HCT116 (cell line): ENCODE data around the gene NAA11. TPM values are rescaled to one million over a fixed set of nuclear protein-coding genes. Genes with fewer than 3 reads are reported as not detected.

Experiments
- ATAC-seq: fragments of 200-7000 bp; cut with Tn5 transposase; 2 replicates; pipeline ENCODE4 v1.9.1; 2020; ENCODE audit warnings: mild to moderate bottlenecking, moderate library complexity
- BruUV-seq: library from RNA; stranded (reverse); fragments of 400-500 nt; replicated peaks from 2 replicates; lab custom pipeline; 2021; lab: Mats Ljungman, UMichigan
- CTCF ChIA-PET: fragments of 300-600 bp; sonication (Branson Sonifier 250); formaldehyde crosslinking; loops from one replicate; lab custom pipeline; 2021; ENCODE audit warnings: antibody characterized with exemption; lab: Charles Lee
- POLR2A ChIA-PET: fragments of 300-600, 350-600 bp; sonication (Branson Sonifier 250); formaldehyde crosslinking; loops from one replicate; lab custom pipeline; 2021; ENCODE audit warnings: antibody characterized with exemption; lab: Charles Lee
- RAD21 ChIA-PET, 2 experiments: fragments of 300-600 bp; sonication (Branson Sonifier 250); formaldehyde crosslinking; loops; one replicate each; lab custom pipeline; 2023; ENCODE audit warnings: low total read pairs in 2 of 2; ENCODE audit not compliant: uncharacterized antibody in 2 of 2, unreplicated experiment in 2 of 2, low non-redundant PET in 1 of 2; lab: Charles Lee
- DNase-seq: peaks from one replicate; pipeline ENCODE4 v3.0.0-alpha.2; 2010; ENCODE audit warnings: low read depth, low spot score
- H2AFZ ChIP-seq: fragments of 200-600 bp; shearing (Covaris generic), sonication (generic); 2 replicates; pipeline ENCODE4 v1.6.1; 2017; ENCODE audit warnings: low read depth, mixed run types, mixed read lengths, antibody characterized with exemption, low read length; ENCODE audit not compliant: poor library complexity, severe bottlenecking
- H3K27ac ChIP-seq: 2 replicates; pipeline ENCODE4 v1.5.1; 2012; ENCODE audit warnings: low read depth, low read length
- H3K27me3 ChIP-seq: fragments of 200-600 bp; sonication (generic); 2 replicates; pipeline ENCODE4 v1.6.1; 2016; ENCODE audit warnings: mixed run types, low read length, mixed read lengths; ENCODE audit not compliant: insufficient read depth
- H3K36me3 ChIP-seq, 2 experiments: fragments of 200-500 bp in 1 of 2; fragments of 200-600 bp in 1 of 2; sonication (Bioruptor generic) in 1 of 2; sonication (generic) in 1 of 2; 2 replicates each; pipeline versions ENCODE4 v1.5.1 to v1.6.1; 2014 to 2016; ENCODE audit warnings: low read length in 2 of 2, inconsistent platforms in 1 of 2, mixed read lengths in 1 of 2, mixed run types in 1 of 2; ENCODE audit not compliant: insufficient read depth in 2 of 2, control insufficient read depth in 1 of 2
- H3K4me1 ChIP-seq, 2 experiments: fragments of 200-600 bp in 1 of 2; sonication (generic) in 1 of 2; 2 replicates each; pipeline versions ENCODE4 v1.5.1 to v1.6.1; 2012 to 2017; ENCODE audit warnings: low read length in 2 of 2, inconsistent platforms in 1 of 2, mild to moderate bottlenecking in 1 of 2, mixed read lengths in 1 of 2, mixed run types in 1 of 2, moderate library complexity in 1 of 2; ENCODE audit not compliant: insufficient read depth in 2 of 2, control insufficient read depth in 1 of 2
- H3K4me2 ChIP-seq: fragments of 200-600 bp; sonication (generic); 2 replicates; pipeline ENCODE4 v1.6.1; 2017; ENCODE audit warnings: mixed run types, low read length, mixed read lengths
- H3K4me3 ChIP-seq, 2 experiments: fragments of 200-600 bp in 1 of 2; sonication (generic) in 1 of 2; replicated peaks in 1 of 2; 2 replicates each; pipeline ENCODE4 v1.5.1; 2011 to 2016; ENCODE audit warnings: low read length in 2 of 2, control low read depth in 1 of 2, low read depth in 1 of 2, mild to moderate bottlenecking in 1 of 2, mixed read lengths in 1 of 2, mixed run types in 1 of 2
- H3K79me2 ChIP-seq: fragments of 200-600 bp; sonication (generic); 2 replicates; pipeline ENCODE4 v1.6.1; 2017; ENCODE audit warnings: mild to moderate bottlenecking, mixed run types, low read length, moderate library complexity, mixed read lengths; ENCODE audit not compliant: insufficient read depth
- H3K9ac ChIP-seq: fragments of 200-600 bp; sonication (generic); 2 replicates; pipeline ENCODE4 v1.6.1; 2016; ENCODE audit warnings: low read length, mixed read lengths
- H3K9me2 ChIP-seq: fragments of 200-600 bp; sonication (generic), shearing (Covaris generic); 2 replicates; pipeline ENCODE4 v1.6.1; 2017; ENCODE audit warnings: mixed run types, mild to moderate bottlenecking, moderate library complexity; ENCODE audit not compliant: insufficient read depth
- H3K9me3 ChIP-seq, 2 experiments: fragments of 200-500 bp in 1 of 2; fragments of 200-600 bp in 1 of 2; sonication (Bioruptor generic) in 1 of 2; sonication (generic) in 1 of 2; 2 replicates each; pipeline ENCODE4 v1.6.1; 2014 to 2017; ENCODE audit warnings: low read length in 2 of 2, mixed read lengths in 2 of 2, inconsistent platforms in 1 of 2, low read depth in 1 of 2, mild to moderate bottlenecking in 1 of 2, mixed run types in 1 of 2, moderate library complexity in 1 of 2; ENCODE audit not compliant: control insufficient read depth in 1 of 2, insufficient read depth in 1 of 2
- H4K20me1 ChIP-seq: fragments of 200-600 bp; sonication (generic), shearing (Covaris generic); 2 replicates; pipeline ENCODE4 v1.6.1; 2017; ENCODE audit warnings: mixed run types, mild to moderate bottlenecking, moderate library complexity; ENCODE audit not compliant: insufficient read depth
- CEBPB ChIP-seq: IDR thresholded peaks from 2 replicates; pipeline ENCODE4 v1.6.1; 2012; ENCODE audit warnings: low read depth
- EGR1 ChIP-seq: IDR thresholded peaks from 2 replicates; pipeline ENCODE4 v1.6.1; 2012; ENCODE audit warnings: low read depth
- ELF1 ChIP-seq: IDR thresholded peaks from 2 replicates; pipeline ENCODE4 v1.6.1; 2012; ENCODE audit warnings: low read depth, borderline replicate concordance
- EZH2 ChIP-seq: fragments of 200-600 bp; sonication (generic); IDR thresholded peaks from 2 replicates; pipeline ENCODE4 v1.6.1; 2017; ENCODE audit warnings: antibody characterized with exemption, mixed run types
- EZH2phosphoT487 ChIP-seq: fragments of 200-600 bp; IDR thresholded peaks from 2 replicates; pipeline ENCODE4 v1.6.1; 2018; ENCODE audit warnings: antibody characterized with exemption, borderline replicate concordance
- FOSL1 ChIP-seq: IDR thresholded peaks from 2 replicates; pipeline ENCODE4 v1.6.1; 2012; ENCODE audit warnings: low read depth
- JUND ChIP-seq: IDR thresholded peaks from 2 replicates; pipeline ENCODE4 v1.6.1; 2012
- POLR2A ChIP-seq: IDR thresholded peaks from 2 replicates; pipeline ENCODE4 v1.7.0; 2011; ENCODE audit warnings: borderline replicate concordance; ENCODE audit not compliant: insufficient read depth, insufficient read length; ENCODE audit errors: extremely low read depth
- POLR2AphosphoS5 ChIP-seq: IDR thresholded peaks from 2 replicates; pipeline ENCODE4 v1.6.1; 2011; ENCODE audit warnings: mild to moderate bottlenecking, low read depth, low read length, moderate library complexity
- RAD21 ChIP-seq: IDR thresholded peaks from 2 replicates; pipeline ENCODE4 v1.6.1; 2012; ENCODE audit warnings: low read depth, mild to moderate bottlenecking
- SP1 ChIP-seq: IDR thresholded peaks from 2 replicates; pipeline ENCODE4 v1.6.1; 2012; ENCODE audit warnings: low read depth
- SRF ChIP-seq: IDR thresholded peaks from 2 replicates; pipeline ENCODE4 v1.6.1; 2012; ENCODE audit warnings: low read depth
- TCF7L2 ChIP-seq: IDR thresholded peaks from 2 replicates; pipeline ENCODE4 v1.7.0; 2011; ENCODE audit warnings: borderline replicate concordance, inconsistent platforms; ENCODE audit not compliant: insufficient read depth, insufficient read length; ENCODE audit errors: extremely low read depth
- YY1 ChIP-seq: IDR thresholded peaks from 2 replicates; pipeline ENCODE4 v1.6.1; 2011; ENCODE audit warnings: low read length, low read depth, moderate library complexity, mild to moderate bottlenecking; ENCODE audit not compliant: insufficient replicate concordance; ENCODE audit errors: extremely low read depth
- ZFX ChIP-seq: fragments of 450-650 bp; IDR thresholded peaks from 2 replicates; pipeline ENCODE4 v1.6.1; 2017
- ZNF274 ChIP-seq: fragments of 200-500 bp; sonication (Bioruptor generic); IDR thresholded peaks from 2 replicates; pipeline ENCODE4 v1.6.1; 2014; ENCODE audit warnings: mild to moderate bottlenecking, low read depth, low read length, inconsistent platforms
- intact Hi-C: fragments of 100-400 bp; cut with micrococcal nuclease; formaldehyde crosslinking; loops from 2 replicates; pipeline ENCODE4 v1.10.0; 2022
- total RNA-seq: library from RNA; stranded (reverse); gene quantifications from one replicate; pipeline ENCODE4 v1.2.1, GENCODE V29; 2021; ENCODE audit not compliant: unreplicated experiment
- TF ChIP-seq, protein P1 (sequence below): IDR thresholded peaks from 2 replicates; pipeline ENCODE4 v1.6.1; 2012; ENCODE audit warnings: low read depth
- TF ChIP-seq, protein P2 (sequence below): IDR thresholded peaks from 2 replicates; pipeline ENCODE4 v1.6.1; 2011; ENCODE audit warnings: mild to moderate bottlenecking, low read length, moderate library complexity; ENCODE audit not compliant: insufficient replicate concordance; ENCODE audit errors: extremely low read depth
- TF ChIP-seq, protein P3 (sequence below), 3 experiments: fragments of 200-600 bp in 1 of 3; sonication (generic) in 1 of 3; IDR thresholded peaks in 2 of 3; conservative IDR thresholded peaks in 1 of 3; 2 replicates each; pipeline ENCODE4 v1.5.1; 2012 to 2017; ENCODE audit warnings: low read depth in 2 of 3, low read length in 2 of 3, antibody characterized with exemption in 1 of 3, borderline replicate concordance in 1 of 3, control low read depth in 1 of 3, mild to moderate bottlenecking in 1 of 3, mixed read lengths in 1 of 3, mixed run types in 1 of 3, moderate library complexity in 1 of 3; ENCODE audit not compliant: insufficient read depth in 1 of 3
- TF ChIP-seq, protein P4 (sequence below): IDR thresholded peaks from 2 replicates; pipeline ENCODE4 v1.6.1; 2012

The NAA11 gene
- total RNA-seq, 1 experiment from 2014 or later = not detected

DNA sequence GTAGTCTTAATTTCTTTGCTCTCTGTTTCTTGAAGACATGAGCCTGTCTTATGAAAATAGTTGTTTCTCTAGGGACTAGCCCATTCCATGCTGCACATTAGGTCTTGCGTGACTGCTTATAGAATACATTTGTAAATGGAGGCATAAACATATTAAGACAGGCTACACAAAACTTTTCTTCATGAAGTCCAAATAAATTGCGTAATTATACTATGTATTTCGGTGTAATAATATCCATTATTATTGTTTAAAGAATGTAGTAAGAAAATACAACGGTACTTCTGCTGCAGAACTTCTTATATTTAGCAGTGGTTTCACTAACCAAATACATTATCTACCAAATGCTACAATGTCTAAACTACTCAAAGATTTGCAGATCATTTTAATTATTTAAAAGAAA, 8.5 kb upstream of the NAA11 start:
- Histone ChIP-seq H3K4me3 (no peak overlapping the region), H3K79me2 (no peaks in the 10 kb centered on the region), H4K20me1 (no peaks in the 10 kb centered on the region; the same call in 1 of the 2 replicates), H3K9me2 (no peaks in the 10 kb centered on the region), H3K27me3 (0 out of 2 replicates have a peak, but pooled peaks cover 4% of the 10 kb centered on the region), H3K9me3 (no peaks in the 10 kb centered on the region), H3K36me3 (no peaks in the 10 kb centered on the region), H3K4me2 (no peak overlapping the region), H3K27ac (no peak overlapping the region), H3K4me1 (no peaks in the 10 kb centered on the region), H2AFZ (no peak overlapping the region), H3K9ac (no peak overlapping the region)
- DNase-seq (no peak), ATAC-seq (no peak)
- ChIA-PET CTCF (no interaction called here), RAD21 (no interaction called here), POLR2A (no interaction called here)
- no peak for TF ChIP-seq JUND
- no peak for TF ChIP-seq CEBPB
- TF ChIP-seq, protein P1, sequence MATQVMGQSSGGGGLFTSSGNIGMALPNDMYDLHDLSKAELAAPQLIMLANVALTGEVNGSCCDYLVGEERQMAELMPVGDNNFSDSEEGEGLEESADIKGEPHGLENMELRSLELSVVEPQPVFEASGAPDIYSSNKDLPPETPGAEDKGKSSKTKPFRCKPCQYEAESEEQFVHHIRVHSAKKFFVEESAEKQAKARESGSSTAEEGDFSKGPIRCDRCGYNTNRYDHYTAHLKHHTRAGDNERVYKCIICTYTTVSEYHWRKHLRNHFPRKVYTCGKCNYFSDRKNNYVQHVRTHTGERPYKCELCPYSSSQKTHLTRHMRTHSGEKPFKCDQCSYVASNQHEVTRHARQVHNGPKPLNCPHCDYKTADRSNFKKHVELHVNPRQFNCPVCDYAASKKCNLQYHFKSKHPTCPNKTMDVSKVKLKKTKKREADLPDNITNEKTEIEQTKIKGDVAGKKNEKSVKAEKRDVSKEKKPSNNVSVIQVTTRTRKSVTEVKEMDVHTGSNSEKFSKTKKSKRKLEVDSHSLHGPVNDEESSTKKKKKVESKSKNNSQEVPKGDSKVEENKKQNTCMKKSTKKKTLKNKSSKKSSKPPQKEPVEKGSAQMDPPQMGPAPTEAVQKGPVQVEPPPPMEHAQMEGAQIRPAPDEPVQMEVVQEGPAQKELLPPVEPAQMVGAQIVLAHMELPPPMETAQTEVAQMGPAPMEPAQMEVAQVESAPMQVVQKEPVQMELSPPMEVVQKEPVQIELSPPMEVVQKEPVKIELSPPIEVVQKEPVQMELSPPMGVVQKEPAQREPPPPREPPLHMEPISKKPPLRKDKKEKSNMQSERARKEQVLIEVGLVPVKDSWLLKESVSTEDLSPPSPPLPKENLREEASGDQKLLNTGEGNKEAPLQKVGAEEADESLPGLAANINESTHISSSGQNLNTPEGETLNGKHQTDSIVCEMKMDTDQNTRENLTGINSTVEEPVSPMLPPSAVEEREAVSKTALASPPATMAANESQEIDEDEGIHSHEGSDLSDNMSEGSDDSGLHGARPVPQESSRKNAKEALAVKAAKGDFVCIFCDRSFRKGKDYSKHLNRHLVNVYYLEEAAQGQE = no peak
- TF ChIP-seq POLR2AphosphoS5 = no peak
- no peak for TF ChIP-seq SP1
- TF ChIP-seq POLR2A = no peak
- TF ChIP-seq, protein P2, sequence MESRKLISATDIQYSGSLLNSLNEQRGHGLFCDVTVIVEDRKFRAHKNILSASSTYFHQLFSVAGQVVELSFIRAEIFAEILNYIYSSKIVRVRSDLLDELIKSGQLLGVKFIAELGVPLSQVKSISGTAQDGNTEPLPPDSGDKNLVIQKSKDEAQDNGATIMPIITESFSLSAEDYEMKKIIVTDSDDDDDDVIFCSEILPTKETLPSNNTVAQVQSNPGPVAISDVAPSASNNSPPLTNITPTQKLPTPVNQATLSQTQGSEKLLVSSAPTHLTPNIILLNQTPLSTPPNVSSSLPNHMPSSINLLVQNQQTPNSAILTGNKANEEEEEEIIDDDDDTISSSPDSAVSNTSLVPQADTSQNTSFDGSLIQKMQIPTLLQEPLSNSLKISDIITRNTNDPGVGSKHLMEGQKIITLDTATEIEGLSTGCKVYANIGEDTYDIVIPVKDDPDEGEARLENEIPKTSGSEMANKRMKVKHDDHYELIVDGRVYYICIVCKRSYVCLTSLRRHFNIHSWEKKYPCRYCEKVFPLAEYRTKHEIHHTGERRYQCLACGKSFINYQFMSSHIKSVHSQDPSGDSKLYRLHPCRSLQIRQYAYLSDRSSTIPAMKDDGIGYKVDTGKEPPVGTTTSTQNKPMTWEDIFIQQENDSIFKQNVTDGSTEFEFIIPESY = no peak
- no peak for TF ChIP-seq ZFX
- no peak for TF ChIP-seq YY1
- no peak for TF ChIP-seq EZH2phosphoT487
- TF ChIP-seq, protein P3, sequence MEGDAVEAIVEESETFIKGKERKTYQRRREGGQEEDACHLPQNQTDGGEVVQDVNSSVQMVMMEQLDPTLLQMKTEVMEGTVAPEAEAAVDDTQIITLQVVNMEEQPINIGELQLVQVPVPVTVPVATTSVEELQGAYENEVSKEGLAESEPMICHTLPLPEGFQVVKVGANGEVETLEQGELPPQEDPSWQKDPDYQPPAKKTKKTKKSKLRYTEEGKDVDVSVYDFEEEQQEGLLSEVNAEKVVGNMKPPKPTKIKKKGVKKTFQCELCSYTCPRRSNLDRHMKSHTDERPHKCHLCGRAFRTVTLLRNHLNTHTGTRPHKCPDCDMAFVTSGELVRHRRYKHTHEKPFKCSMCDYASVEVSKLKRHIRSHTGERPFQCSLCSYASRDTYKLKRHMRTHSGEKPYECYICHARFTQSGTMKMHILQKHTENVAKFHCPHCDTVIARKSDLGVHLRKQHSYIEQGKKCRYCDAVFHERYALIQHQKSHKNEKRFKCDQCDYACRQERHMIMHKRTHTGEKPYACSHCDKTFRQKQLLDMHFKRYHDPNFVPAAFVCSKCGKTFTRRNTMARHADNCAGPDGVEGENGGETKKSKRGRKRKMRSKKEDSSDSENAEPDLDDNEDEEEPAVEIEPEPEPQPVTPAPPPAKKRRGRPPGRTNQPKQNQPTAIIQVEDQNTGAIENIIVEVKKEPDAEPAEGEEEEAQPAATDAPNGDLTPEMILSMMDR (IDR thresholded peaks at IDR 0.05 in 2 of 3, conservative IDR thresholded peaks at IDR 0.05 in 1 of 3; ENCODE audit: borderline replicate concordance in 1 of 3, insufficient read depth in 1 of 3, low read depth in 2 of 3, low read length in 2 of 3) = no peak
- no peak for TF ChIP-seq RAD21
- no peak for TF ChIP-seq EGR1
- TF ChIP-seq ELF1 = no peak
- TF ChIP-seq FOSL1 = no peak
- TF ChIP-seq ZNF274 = no peak
- no peak for TF ChIP-seq SRF
- TF ChIP-seq TCF7L2 = no peak
- no peak for TF ChIP-seq EZH2
- TF ChIP-seq, protein P4, sequence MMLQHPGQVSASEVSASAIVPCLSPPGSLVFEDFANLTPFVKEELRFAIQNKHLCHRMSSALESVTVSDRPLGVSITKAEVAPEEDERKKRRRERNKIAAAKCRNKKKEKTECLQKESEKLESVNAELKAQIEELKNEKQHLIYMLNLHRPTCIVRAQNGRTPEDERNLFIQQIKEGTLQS = no peak
- intact Hi-C loops = no loop called here
- no TSS peak for BruUV-seq
